NCI-H748 treated with DMSO at 0.1 percent for 48 hours (cell line): ENCODE data around the gene NKX6-2.
A peak's percentile ranks its signal among the peaks of the same experiment; 100 is the strongest.
"Not testable (repeated sequence)": the region's sequence is repeated elsewhere in the genome, so short reads cannot be mapped to it uniquely, and the experiment has no call there.

Experiments
- DNase-seq: peaks from one replicate; lab custom pipeline; 2025; lab: John Stamatoyannopoulos, UW

The NKX6-2 gene

GRCh38 chr10:132779549-132780294, 6.2 kb downstream of the NKX6-2 start:
- DNase-seq, result no peak

GRCh38 chr10:132777441-132777840, 8.5 kb downstream of the NKX6-2 start:
- DNase-seq, result no peak

- DNase-seq, result no peak
Observed at GRCh38 chr10:132776821-132777220, 9.1 kb downstream of the NKX6-2 start.

- no peak for DNase-seq
Observed at GRCh38 chr10:132776186-132776585, 9.8 kb downstream of the NKX6-2 start.

GRCh38 chr10:132774902-132775863, 10.8 kb downstream of the NKX6-2 start:
- DNase-seq, result peak; percentile 20

- DNase-seq, result no peak
Observed at GRCh38 chr10:132774181-132774901, 11.6 kb downstream of the NKX6-2 start.

- not testable (repeated sequence) for DNase-seq
Observed at GRCh38 chr10:132772816-132773215, 13.1 kb downstream of the NKX6-2 start.

GRCh38 chr10:132770061-132771021, 15.6 kb downstream of the NKX6-2 start:
- no peak for DNase-seq

- DNase-seq, result no peak
Observed at GRCh38 chr10:132768346-132769248, 17.4 kb downstream of the NKX6-2 start.

- no peak for DNase-seq
Observed at GRCh38 chr10:132766291-132766690, 19.7 kb downstream of the NKX6-2 start.

GRCh38 chr10:132765435-132765834, 20.5 kb downstream of the NKX6-2 start:
- no peak for DNase-seq

GRCh38 chr10:132764108-132764507, 21.8 kb downstream of the NKX6-2 start:
- DNase-seq, result no peak

- DNase-seq, result no peak
Observed at GRCh38 chr10:132763545-132763944, 22.4 kb downstream of the NKX6-2 start.

- no peak for DNase-seq
Observed at GRCh38 chr10:132762267-132762666, 23.7 kb downstream of the NKX6-2 start.

- no peak for DNase-seq
Observed at GRCh38 chr10:132761395-132762060, 24.4 kb downstream of the NKX6-2 start.

GRCh38 chr10:132758865-132759264, 27.1 kb downstream of the NKX6-2 start:
- no peak for DNase-seq

GRCh38 chr10:132757171-132757570, 28.8 kb downstream of the NKX6-2 start:
- DNase-seq, result no peak

- no peak for DNase-seq
Observed at GRCh38 chr10:132756591-132756990, 29.4 kb downstream of the NKX6-2 start.

GRCh38 chr10:132755166-132755711, 30.7 kb downstream of the NKX6-2 start:
- no peak for DNase-seq
